Measurements from ENCODE around the gene LDLRAD3. TPM values are rescaled to one million over a fixed set of nuclear protein-coding genes. Genes with fewer than 3 reads are reported as not detected.

LDLRAD3 gene
- polyA plus RNA-seq, 1 donor (not counting 4 experiments of a cell fraction or from before 2014, with no cell fraction given), result 13.1 TPM

GRCh38 chr11:36156161-36156816 lies 212.4 kb downstream of the LDLRAD3 start:
- Histone ChIP-seq H2AFZ (ENCODE audit: control insufficient read depth, low read length) (no peak overlapping the region), H3K9ac (ENCODE audit: control insufficient read depth, extremely low read depth, insufficient read depth, low read length) (peak overlapping the region; percentile 18), H3K9me1 (ENCODE audit: control insufficient read depth, extremely low read depth, insufficient read depth, low read length) (no peaks in the 10 kb centered on the region), H4K20me1 (ENCODE audit: control insufficient read depth, extremely low read depth, insufficient read depth, low read length) (no peaks in the 10 kb centered on the region), H3K4me1 (ENCODE audit: control insufficient read depth, extremely low read depth, insufficient read depth, low read length) (peaks cover 23% of the 10 kb centered on the region), H3K4me3 (ENCODE audit: control insufficient read depth in 2 of 3, extremely low read depth in 1 of 3, insufficient read depth in 2 of 3, low read depth in 1 of 3, low read length in 3 of 3) (no peak overlapping the region), H3K27me3 (ENCODE audit: control insufficient read depth, extremely low read depth, insufficient read depth, low read length) (no peaks in the 10 kb centered on the region), H3K9me3 (ENCODE audit: control insufficient read depth, low read depth, low read length) (no peaks in the 10 kb centered on the region), H3K79me2 (ENCODE audit: control insufficient read depth, insufficient read depth, low read length) (no peaks in the 10 kb centered on the region), H3K36me3 (ENCODE audit: control insufficient read depth in 2 of 2, extremely low read depth in 1 of 2, insufficient read depth in 2 of 2, low read length in 2 of 2) (no peaks in the 10 kb centered on the region), H3K4me2 (ENCODE audit: control insufficient read depth, extremely low read depth, insufficient read depth, low read depth, low read length) (peak overlapping the region; percentile 53), H3K27ac (ENCODE audit: control insufficient read depth, insufficient read depth, low read length) (peak overlapping the region; percentile 45)
- FAIRE-seq, result peak; percentile 46
- TF ChIP-seq EZH2 (IDR thresholded peaks at IDR 0.05; ENCODE audit: low read length) (no peak), CTCF (optimal IDR thresholded peaks at IDR 0.05 in 1 of 3, IDR thresholded peaks at IDR 0.05 in 1 of 3, conservative IDR thresholded peaks at IDR 0.05 in 1 of 3; ENCODE audit: extremely low read depth in 1 of 3, insufficient read depth in 2 of 3, low read length in 3 of 3) (peak; percentile 2 to 34 (median 31))
- no peak for DNase-seq (ENCODE audit: low read depth, low spot score)
- dilution Hi-C loops (cut with MboI; ENCODE audit: extremely low pct_ligation_motif_present, low sequenced_read_pairs), result no loop called here

- H3K79me2 ChIP-seq (ENCODE audit: control insufficient read depth, insufficient read depth, low read length), result no peaks in the 10 kb centered on the region
Measured at GRCh38 chr11:36156817-36157519, 213.1 kb downstream of the LDLRAD3 start.

More at GRCh38 chr11:36156817-36157519, 213.1 kb downstream of the LDLRAD3 start:
- no peak overlapping the region for H3K27ac ChIP-seq (ENCODE audit: control insufficient read depth, insufficient read depth, low read length)
- H3K4me2 ChIP-seq (ENCODE audit: control insufficient read depth, extremely low read depth, insufficient read depth, low read depth, low read length), result peak overlapping the region; percentile 53
- no peak overlapping the region for H2AFZ ChIP-seq (ENCODE audit: control insufficient read depth, low read length)
- H3K9me3 ChIP-seq (ENCODE audit: control insufficient read depth, low read depth, low read length), result no peaks in the 10 kb centered on the region
- dilution Hi-C loops (cut with MboI; ENCODE audit: extremely low pct_ligation_motif_present, low sequenced_read_pairs), result no loop called here
- FAIRE-seq (peak; percentile 44), DNase-seq (ENCODE audit: low read depth, low spot score) (no peak)
- no peak overlapping the region for H3K4me3 ChIP-seq (ENCODE audit: control insufficient read depth in 2 of 3, extremely low read depth in 1 of 3, insufficient read depth in 2 of 3, low read depth in 1 of 3, low read length in 3 of 3)
- H3K27me3 ChIP-seq (ENCODE audit: control insufficient read depth, extremely low read depth, insufficient read depth, low read length), result no peaks in the 10 kb centered on the region
- no peaks in the 10 kb centered on the region for H3K36me3 ChIP-seq (ENCODE audit: control insufficient read depth in 2 of 2, extremely low read depth in 1 of 2, insufficient read depth in 2 of 2, low read length in 2 of 2)
- TF ChIP-seq CTCF (optimal IDR thresholded peaks at IDR 0.05 in 1 of 3, IDR thresholded peaks at IDR 0.05 in 1 of 3, conservative IDR thresholded peaks at IDR 0.05 in 1 of 3; ENCODE audit: extremely low read depth in 1 of 3, insufficient read depth in 2 of 3, low read length in 3 of 3), result no peak
- TF ChIP-seq EZH2 (IDR thresholded peaks at IDR 0.05; ENCODE audit: low read length), result no peak
- H3K9me1 ChIP-seq (ENCODE audit: control insufficient read depth, extremely low read depth, insufficient read depth, low read length), result no peaks in the 10 kb centered on the region
- H3K9ac ChIP-seq (ENCODE audit: control insufficient read depth, extremely low read depth, insufficient read depth, low read length), result no peak overlapping the region
- H3K4me1 ChIP-seq (ENCODE audit: control insufficient read depth, extremely low read depth, insufficient read depth, low read length), result peaks cover 22% of the 10 kb centered on the region
- H4K20me1 ChIP-seq (ENCODE audit: control insufficient read depth, extremely low read depth, insufficient read depth, low read length), result no peaks in the 10 kb centered on the region

Data from keratinocyte (primary cell).